Pancreas (tissue), 10 donors: ENCODE data around the gene KRT86. TPM values are rescaled to one million over a fixed set of nuclear protein-coding genes. Genes with fewer than 3 reads are reported as not detected.
"Not testable (repeated sequence)": the region's sequence is repeated elsewhere in the genome, so short reads cannot be mapped to it uniquely, and the experiment has no call there.

ENCODE experiments used
- ATAC-seq, 4 donors: fragments of 200-7000 bp; cut with Tn5 transposase; one replicate each; pipeline versions ENCODE4 v1.8.0 to v1.9.1; 2020; ENCODE audit warnings: mild to moderate bottlenecking in 4 of 4, moderate library complexity in 4 of 4
- DNase-seq, 6 donors: peaks; one replicate each; pipeline ENCODE4 v3.0.0-alpha.2; 2020
- FAIRE-seq: peaks from 2 replicates; lab custom pipeline; 2012; peaks lifted over from hg19 to GRCh38; lab: Jason Lieb, UNC
- H3K27ac ChIP-seq, 4 donors: fragments of 200-600 bp; sonication (generic); 1 replicate in 3 of 4; 2 replicates in 1 of 4; pipeline versions ENCODE4 v1.5.0 to v1.8.0; 2020
- H3K27me3 ChIP-seq, 4 donors: fragments of 200-600 bp; one replicate each; pipeline ENCODE4 v1.8.0; 2021
- H3K36me3 ChIP-seq, 3 donors: fragments of 200-600 bp; sonication (generic) in 1 of 3; one replicate each; pipeline versions ENCODE4 v1.5.0 to v1.8.0; 2020 to 2021
- H3K4me1 ChIP-seq, 3 donors: fragments of 200-600 bp; one replicate each; pipeline ENCODE4 v1.8.0; 2021
- H3K4me3 ChIP-seq, 4 donors: fragments of 200-600 bp; sonication (generic) in 2 of 4; one replicate each; pipeline versions ENCODE4 v1.5.0 to v1.8.0; 2020 to 2021
- H3K9me3 ChIP-seq, 4 donors: fragments of 200-600 bp; one replicate each; pipeline ENCODE4 v1.8.0; 2021
- CTCF ChIP-seq, 4 donors: fragments of 200-600 bp; sonication (generic) in 3 of 4; IDR thresholded peaks; one replicate each; pipeline versions ENCODE4 v1.5.0 to v1.8.0; 2021; ENCODE audit warnings: antibody characterized with exemption in 4 of 4
- WGBS, 2 donors: extraction: QIAGEN DNeasy Blood & Tissue Kit; methylation state at CpG; one replicate each; pipeline ENCODE4 v1.1.7; 2013; 5-methylcytosine and 5-hydroxymethylcytosine counted together
- intact Hi-C, 3 donors: fragments of 100-400 bp; cut with DNase I; formaldehyde crosslinking; loops; one replicate each; pipeline versions ENCODE4 v1.11.1 to v1.14.2; 2022
- polyA plus RNA-seq, 2 donors: library from polyadenylated mRNA; stranded (reverse); fragments of 200-250 nt; gene quantifications; one replicate each; pipeline ENCODE4 v1.2.3, GENCODE V29; 2013
- total RNA-seq, 6 donors: library from RNA; stranded (reverse); fragmentation: NEBNext Ultra II Directional in 4 of 6; extraction: Animal tissue kit (Norgen Biotek cat#: 25700) in 4 of 6; gene quantifications; one replicate each; pipeline versions ENCODE4 v1.2.1 to v1.2.4, GENCODE V29; 2021 to 2023
- donor health status: healthy with polysubstance abuse.
- donor health status: DM: no; HTN: no; CAD: no; lungs with moderate emphysema.
- donor health status: DM: no; HTN: no; CAD: no.
- donor health status: control.
- donor health status: control.
- donor health status: Bipolar disorder and iron deficiency.
- donor health status: DM: yes; HTN: yes; CAD: no.
- donor health status: DM: no; HTN: no; CAD: no.
- donor health status: DM: no; HTN: no; CAD: no.
- donor health status: DM: yes; HTN: yes; CAD: no.

Gene KRT86
- total and polyA plus RNA-seq, 8 donors, result 0.60 to 3.3 (median 1.8) TPM

GRCh38 chr12:52280796-52281560 lies 6.5 kb downstream of the KRT86 start:
- no peak for TF ChIP-seq CTCF (IDR thresholded peaks at IDR 0.05)
- Histone ChIP-seq H3K4me1 (peaks cover 0 to 20% (median 4%) of the 10 kb centered on the region in 3 donors), H3K9me3 (no peaks in the 10 kb centered on the region), H3K27me3 (no peaks in the 10 kb centered on the region), H3K27ac (peak overlapping the region; percentile 4 to 77 (median 65)), H3K36me3 (no peaks in the 10 kb centered on the region), H3K4me3 (no peak overlapping the region)
- intact Hi-C loops, result no loop called here
- no peak for FAIRE-seq
- peak; percentile 20 to 40 (median 31) for ATAC-seq
- 59 to 63% methylated on average over 4 of the region's 4 CpGs for WGBS, 2 donors
- peak in 3 of 6 donors; percentile 34 to 62 (median 47) for DNase-seq

- peak in 1 of 6 donors; percentile 3 for DNase-seq
- H3K4me3 ChIP-seq, result no peak overlapping the region
- H3K9me3 ChIP-seq, result no peaks in the 10 kb centered on the region
- peaks cover 0 to 15% (median 4%) of the 10 kb centered on the region in 3 donors for H3K4me1 ChIP-seq
- 62 to 79% methylated on average over 4 of the region's 4 CpGs for WGBS, 2 donors
- H3K36me3 ChIP-seq, result no peaks in the 10 kb centered on the region
- FAIRE-seq, result no peak
- no peaks in the 10 kb centered on the region for H3K27me3 ChIP-seq
- intact Hi-C loops, result no loop called here
- TF ChIP-seq CTCF (IDR thresholded peaks at IDR 0.05), result no peak
- H3K27ac ChIP-seq, result no peak overlapping the region
- no peak for ATAC-seq
These were observed 10.2 kb downstream of the KRT86 start for GRCh38 chr12:52284562-52285171.

- peak in 1 of 6 donors; percentile 8 for DNase-seq
- no peak overlapping the region for H3K4me3 ChIP-seq
- no peaks in the 10 kb centered on the region for H3K9me3 ChIP-seq
- no peak for FAIRE-seq
- no peak overlapping the region for H3K27ac ChIP-seq
- ATAC-seq, result no peak
- no peaks in the 10 kb centered on the region for H3K36me3 ChIP-seq
- 95% methylated on average over 2 of the region's 2 CpGs for WGBS, 2 donors
- no peaks in the 10 kb centered on the region for H3K27me3 ChIP-seq
- no peak for TF ChIP-seq CTCF (IDR thresholded peaks at IDR 0.05)
- intact Hi-C loops, result no loop called here
- peaks cover 0 to 11% (median 2%) of the 10 kb centered on the region in 3 donors for H3K4me1 ChIP-seq
These were observed 10.8 kb downstream of the KRT86 start for GRCh38 chr12:52285172-52285745.

GRCh38 chr12:52285851-52286530 lies 11.5 kb downstream of the KRT86 start:
- no peak overlapping the region for H3K27ac ChIP-seq
- no peak for TF ChIP-seq CTCF (IDR thresholded peaks at IDR 0.05)
- intact Hi-C loops, result no loop called here
- no peak for FAIRE-seq
- no peaks in the 10 kb centered on the region for H3K27me3 ChIP-seq
- WGBS, 2 donors, result 83 to 85% methylated on average over 24 of the region's 24 CpGs
- H3K36me3 ChIP-seq, result no peaks in the 10 kb centered on the region
- no peak overlapping the region for H3K4me3 ChIP-seq
- ATAC-seq, result no peak
- peaks cover 0 to 7% (median 0%) of the 10 kb centered on the region in 3 donors for H3K4me1 ChIP-seq
- DNase-seq, result peak in 2 of 6 donors; percentile 2 to 7
- H3K9me3 ChIP-seq, result no peaks in the 10 kb centered on the region

GRCh38 chr12:52286857-52287785 lies 12.7 kb downstream of the KRT86 start:
- H3K27me3 ChIP-seq, FAIRE-seq, ATAC-seq, intact Hi-C loops, H3K27ac ChIP-seq, H3K4me1 ChIP-seq, H3K4me3 ChIP-seq, H3K9me3 ChIP-seq, H3K36me3 ChIP-seq: not testable (repeated sequence)
- DNase-seq, result peak in 1 of 6 donors; percentile 7
- 86 to 95% methylated on average over 15 to 21 of the region's 21 CpGs for WGBS, 2 donors

- peak in 2 of 6 donors; percentile 8 to 11 for DNase-seq
- H3K4me1 ChIP-seq, ATAC-seq, H3K27me3 ChIP-seq, H3K4me3 ChIP-seq, H3K36me3 ChIP-seq, H3K9me3 ChIP-seq, H3K27ac ChIP-seq, FAIRE-seq, intact Hi-C loops: not testable (repeated sequence)
- 87 to 93% methylated on average over 17 of the region's 17 CpGs for WGBS, 2 donors
These were observed 13.7 kb downstream of the KRT86 start for GRCh38 chr12:52287816-52288805.
